HL-60/S4 (cell line): ENCODE data around the gene RFC2.

Source experiments
- in situ Hi-C: fragments of 300-500 bp; cut with MboI; formaldehyde crosslinking; loops from 2 replicates; pipeline ENCODE4 v1.14.3; 2022; ENCODE audit warnings: low sequenced_read_pairs

The RFC2 gene

DNA sequence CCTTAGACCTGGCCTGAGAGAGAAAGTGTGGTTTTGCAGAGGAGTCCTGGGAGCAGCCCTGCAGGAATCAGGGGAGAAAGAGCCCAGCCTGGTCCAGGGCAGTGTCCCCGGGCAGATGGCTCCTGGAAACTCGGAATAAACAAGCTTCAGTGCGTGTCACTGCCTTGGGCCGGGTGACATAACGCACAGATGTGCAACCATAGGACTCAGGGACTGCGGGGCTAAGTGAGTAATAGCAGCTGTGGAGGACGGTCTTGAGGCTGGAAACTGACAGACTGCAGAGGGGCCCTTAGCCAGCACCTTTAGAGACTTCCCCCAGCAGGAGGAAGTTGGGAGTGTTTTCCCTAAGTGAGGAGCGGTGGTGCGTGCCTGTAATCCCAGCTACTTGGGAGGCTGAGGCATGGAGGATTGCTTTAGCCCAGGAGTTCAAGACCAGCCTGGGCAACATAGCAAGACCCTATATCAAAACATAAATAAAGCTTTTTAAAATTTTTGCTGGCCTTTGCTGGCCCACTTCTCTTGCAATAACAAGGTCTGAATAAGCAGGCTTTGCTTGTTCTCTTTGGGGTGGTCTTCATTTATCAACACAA lies 29.8 kb upstream of the RFC2 start:
- in situ Hi-C loops: no loop called here

- in situ Hi-C loops: no loop called here
These were observed 28.7 kb upstream of the RFC2 start for GRCh38 chr7:74282748-74283459.

DNA sequence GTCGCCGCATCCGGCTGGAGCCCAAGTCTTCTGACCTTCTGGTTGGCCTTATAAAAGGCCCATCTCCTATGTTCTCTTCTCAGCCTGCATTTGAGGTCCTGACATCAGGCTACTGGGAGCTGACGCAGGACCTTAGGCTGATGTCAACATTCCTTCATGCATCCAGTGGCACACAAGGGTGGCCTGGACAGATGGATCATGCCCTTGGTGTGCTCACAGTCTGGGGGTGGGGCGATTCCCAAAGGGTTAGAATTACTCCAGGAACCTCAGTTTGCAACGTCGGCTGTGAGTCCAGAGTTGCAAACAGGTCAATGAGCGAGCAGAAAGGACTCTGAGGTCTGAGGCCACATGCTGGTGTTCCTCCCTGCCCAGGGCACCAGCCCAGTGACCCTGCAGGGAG lies 26.8 kb upstream of the RFC2 start:
- in situ Hi-C loops: no loop called here

GRCh38 chr7:74277636-74278035 lies 23.4 kb upstream of the RFC2 start:
- in situ Hi-C loops: no loop called here

DNA sequence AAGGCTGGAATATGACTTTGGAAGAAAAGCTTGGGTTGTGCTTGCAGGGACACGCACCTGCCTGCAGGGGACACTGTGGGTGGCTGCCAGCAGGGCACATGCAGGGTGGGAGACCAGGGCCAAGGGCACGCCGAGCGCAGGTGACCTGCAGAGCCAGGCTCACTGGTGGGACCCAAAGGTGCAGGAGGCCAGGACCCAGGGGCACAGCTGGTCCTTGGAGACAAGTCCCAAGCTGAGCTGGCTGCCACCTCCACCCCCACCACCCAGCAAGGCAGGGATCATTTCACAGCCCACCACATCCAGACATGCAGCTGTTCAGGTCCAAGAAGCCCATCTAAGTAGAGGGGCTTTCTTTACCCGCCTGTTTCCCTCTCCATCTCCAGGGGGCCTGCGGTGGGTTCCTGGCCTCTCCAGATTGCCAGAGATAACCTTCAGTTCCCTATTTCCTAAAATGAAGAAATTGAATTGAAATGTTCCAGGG lies 21.2 kb upstream of the RFC2 start:
- in situ Hi-C loops: no loop called here

DNA sequence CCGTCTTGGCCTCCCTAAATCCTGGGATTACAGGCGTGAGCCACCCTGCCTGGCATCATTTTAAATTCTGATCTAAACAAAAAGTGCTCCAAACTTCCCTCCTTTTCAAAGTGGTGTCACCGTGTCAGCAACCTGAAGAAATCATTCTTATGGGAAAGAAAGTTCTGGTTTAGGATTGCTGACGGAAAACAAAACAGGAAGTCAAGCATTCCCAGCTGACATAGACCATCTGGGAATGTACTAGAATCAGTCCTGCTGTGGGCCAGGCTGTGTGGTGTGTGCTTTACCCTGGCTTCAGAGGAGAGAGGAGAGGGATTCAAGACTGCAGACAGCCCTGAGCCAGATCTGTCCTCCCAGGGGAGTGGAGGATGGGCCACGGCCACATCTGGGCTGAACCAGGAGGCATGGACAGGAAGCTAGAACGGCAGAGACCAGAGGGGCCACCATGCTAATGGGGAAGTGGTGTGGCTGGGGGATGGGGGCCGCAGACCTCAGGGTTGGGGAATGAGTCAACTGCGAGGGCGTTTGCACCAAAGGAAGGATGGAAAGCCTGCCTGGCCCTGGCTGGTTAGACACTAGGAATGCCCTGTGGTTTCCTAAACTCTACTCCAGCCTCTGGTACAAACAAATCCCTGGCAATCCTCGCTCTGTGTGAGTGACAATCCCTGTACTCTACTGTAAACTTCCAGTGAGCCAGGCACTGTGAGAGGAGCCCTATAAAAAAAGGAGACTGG lies 18.3 kb upstream of the RFC2 start:
- in situ Hi-C loops: no loop called here

DNA sequence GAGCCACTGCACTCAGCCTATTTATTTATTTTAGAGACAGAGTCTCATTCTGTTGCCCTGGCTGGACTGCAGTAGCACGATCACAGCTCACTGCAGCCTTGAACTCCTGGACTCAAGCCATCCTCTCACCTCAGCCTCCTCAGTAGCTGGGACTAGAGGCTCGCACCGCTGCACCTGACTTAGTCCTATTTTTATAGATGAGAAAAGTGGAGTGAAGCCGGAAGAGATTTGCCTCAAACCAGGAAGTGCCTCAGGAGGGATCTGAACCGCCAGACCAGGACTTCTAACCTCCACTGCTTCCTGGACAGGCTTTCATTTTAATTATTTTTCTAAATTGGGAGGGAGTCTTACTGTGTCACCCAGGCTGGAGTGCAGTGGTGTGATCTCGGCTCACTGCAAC lies 17.5 kb upstream of the RFC2 start:
- in situ Hi-C loops: no loop called here

GRCh38 chr7:74269757-74270277 lies 15.6 kb upstream of the RFC2 start:
- in situ Hi-C loops: no loop called here

DNA sequence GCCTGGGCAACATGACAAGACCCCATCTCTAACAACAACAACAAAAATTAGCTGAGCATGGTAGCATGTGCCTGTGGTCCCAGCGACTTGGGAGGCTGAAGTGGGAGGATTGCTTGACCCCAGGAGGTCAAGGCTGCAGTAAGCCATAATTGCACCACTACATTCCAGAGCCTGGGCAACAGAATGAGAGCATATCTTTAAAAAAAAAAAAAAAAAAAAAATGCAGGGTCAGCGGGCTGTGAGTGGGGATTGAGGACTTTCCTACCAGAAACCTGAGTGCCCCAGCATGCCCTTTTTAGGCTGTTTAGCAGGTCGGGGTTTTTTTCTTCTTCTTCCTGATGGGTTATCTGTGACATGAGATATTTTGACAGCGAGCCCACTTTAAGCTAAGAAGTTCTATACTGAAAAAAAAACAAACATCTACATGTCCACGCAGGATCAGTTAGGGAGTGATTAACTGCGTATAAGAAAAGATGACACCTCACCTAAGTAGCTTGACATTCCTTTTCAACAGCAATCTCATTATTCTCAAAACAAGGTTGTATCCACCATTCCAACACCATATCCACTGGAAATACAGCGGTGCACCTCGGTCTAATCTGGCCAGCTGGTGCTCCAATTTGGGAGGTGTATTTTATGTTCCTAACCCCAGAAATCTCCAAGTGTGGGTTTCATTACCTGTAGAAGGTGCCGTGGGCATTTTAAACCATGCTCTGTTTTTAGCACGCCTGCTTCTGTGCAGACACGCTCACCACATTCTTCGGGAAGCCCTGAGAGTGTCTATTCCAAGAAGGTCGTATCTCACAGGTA lies 13.8 kb upstream of the RFC2 start:
- in situ Hi-C loops: no loop called here

DNA sequence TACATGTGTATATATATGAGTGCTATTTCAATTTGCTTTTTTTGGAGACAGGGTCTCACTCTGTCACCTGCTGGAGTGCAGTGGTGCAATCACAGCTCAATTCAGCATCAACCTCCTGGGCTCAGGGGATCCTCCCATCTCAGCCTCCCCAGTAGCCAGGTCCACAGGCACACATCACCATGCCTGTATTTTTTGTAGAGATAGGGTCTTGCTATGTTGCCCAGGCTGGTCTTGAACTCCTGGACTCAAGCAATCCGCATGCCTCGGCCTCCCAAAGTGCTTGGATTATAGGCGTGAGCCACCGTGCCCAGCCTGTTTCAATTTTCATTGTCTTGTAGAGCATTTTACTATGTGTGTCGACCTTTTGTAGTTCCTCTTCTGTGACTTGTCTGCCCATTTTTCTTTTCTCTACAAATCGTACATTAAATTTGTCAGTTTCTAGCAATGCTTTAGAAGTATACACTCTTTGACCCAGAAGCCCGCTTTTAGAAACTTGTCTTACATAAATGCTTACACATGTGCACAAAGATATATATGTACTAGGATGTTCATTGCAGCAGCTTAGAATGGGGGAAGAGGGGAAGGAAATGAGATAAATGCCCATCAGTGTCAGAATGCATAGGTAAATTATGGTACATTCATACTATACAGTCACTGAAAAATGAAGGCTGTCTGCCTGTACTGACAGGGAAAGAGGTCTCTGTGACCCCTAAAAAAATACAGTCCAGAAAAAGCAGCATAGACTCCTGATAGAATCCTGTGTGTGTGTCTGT lies 12.2 kb upstream of the RFC2 start:
- in situ Hi-C loops: no loop called here

DNA sequence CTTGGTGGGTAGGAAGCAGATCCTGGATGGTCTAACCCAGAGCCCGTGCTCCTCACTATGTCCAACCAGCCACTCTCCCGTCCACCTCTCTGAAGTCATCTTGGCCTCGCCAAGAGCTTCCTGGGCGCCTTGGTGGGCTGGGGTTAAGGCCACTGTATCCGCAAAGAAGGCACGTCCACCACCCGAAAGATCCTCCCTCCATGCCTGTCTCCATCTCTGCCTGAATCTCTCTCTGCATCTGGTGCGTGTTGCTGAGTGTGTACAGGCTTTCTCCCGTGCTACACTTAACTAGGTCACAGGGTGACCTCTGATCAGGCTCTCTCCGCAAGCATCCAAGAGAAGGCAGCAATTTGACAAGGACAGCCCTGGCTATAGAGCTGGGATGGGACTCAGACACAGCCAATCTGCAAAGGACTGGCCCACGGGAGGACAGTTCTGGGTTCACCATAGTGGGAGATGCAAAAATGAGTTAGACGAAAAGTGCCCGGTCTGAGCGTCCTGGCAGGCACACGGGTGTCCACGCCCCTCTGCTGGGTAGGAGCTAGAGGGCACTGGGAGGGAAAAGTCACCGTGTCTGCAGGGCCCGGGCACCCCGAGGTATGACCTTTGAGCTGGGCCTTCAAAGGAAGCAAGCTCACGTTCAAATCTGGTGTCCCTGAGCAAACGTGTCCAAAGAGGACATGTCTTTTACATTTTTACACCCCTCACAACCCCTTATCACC lies 9.4 kb upstream of the RFC2 start:
- in situ Hi-C loops: no loop called here

DNA sequence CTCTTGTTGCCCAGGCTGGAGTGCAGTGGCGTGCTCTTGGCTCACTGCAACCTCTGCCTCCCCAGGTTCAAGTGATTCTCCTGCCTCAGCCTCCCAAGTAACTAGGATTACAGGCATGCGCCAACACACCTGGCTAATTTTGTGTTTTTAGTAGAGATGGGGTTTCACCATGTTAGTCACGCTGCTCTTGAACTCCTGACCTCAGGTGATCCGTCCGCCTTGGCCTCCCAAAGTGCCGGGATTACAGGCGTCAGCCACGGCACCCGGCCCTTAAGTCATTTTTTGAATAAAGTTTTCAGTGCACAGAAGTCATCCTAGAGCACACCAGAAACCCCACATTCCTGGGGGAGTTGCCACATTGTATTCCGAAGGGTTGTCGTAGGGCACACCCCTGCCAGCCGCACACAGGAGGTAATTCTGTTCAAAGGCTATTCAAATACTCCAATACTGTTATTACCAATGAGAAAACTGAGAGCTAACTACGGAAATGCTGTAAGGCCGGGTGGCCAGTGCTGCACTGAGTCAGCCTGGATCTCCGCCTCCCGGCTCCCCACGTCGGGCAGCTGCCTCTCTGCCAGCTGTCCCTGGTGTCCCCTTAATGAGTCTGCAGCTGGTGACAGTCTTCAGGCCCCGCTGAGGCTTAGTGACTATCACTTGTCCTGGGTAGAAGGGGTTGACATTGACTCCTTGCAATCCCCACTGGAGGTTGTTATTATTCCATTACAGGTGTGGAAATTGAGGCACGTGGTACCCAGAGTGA lies 8.6 kb upstream of the RFC2 start:
- in situ Hi-C loops: no loop called here

DNA sequence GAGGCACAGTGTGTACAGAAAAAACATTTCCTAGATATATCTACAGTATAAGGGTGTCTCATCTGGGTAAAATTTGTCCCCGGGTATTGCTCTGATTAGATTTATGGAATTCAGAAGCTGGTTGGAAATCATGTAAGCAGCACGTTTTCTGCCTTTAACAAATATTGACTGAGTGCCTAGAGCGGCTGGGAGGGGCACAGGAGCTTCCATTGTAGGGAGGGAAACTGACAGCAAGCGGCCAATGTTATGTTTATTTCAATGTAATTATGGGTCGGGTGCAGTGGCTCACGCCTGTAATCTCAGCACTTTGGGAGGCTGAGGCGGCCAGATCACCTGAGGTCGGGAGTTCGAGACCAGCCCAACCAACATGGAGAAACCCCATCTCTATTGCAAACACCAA lies 4.4 kb upstream of the RFC2 start:
- in situ Hi-C loops: loop anchor here (10.0 kb wide), 1 partner anchor 136 kb away; no protein-coding TSS in a partner anchor

DNA sequence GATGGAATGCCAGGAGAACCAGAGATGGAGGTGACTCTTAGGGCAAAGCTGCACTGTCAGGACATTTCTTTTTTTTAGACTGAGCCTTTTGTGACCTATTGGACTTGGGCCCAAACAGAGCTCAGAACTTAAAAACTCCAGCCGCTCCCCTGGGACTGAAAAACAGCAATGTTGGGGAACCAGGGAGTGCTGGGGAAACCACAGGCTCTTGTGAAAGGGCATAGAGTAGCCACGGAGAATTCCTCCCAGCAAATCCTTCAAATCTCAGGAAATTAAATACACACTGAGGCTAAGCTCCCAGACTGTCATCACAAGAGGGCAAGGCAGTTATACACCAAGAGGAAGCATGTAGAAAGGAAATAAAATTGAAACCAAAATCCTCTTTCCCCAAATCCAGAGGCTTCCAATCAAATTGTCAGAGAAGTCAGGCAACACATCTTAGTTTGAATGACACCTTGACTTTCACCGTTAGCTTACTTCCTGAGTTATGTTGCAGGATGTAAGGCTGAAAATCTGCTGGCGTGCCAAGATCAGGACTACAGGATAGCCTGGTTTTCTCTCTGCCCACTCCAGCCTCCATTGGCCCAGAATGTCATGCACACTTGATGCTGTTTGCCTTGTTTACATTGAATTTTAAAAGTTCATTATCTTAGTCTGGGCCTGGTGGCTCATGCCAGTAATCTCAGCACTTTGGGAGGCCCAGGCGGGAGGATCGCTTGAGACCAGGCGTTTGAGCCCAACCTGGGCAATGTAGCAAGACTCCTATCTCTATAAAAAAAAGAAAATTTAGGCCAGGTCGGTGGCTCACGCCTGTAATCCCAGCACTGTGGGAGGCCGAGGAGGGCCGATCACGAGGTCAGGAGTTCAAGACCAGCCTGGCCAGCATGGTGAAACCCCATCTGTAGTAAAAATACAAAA lies 2.6 kb upstream of the RFC2 start:
- in situ Hi-C loops: loop anchor here (10.0 kb wide), 1 partner anchor 138 kb away; no protein-coding TSS in a partner anchor

GRCh38 chr7:74255461-74255860 lies 1.3 kb upstream of the RFC2 start:
- in situ Hi-C loops: loop anchor here (10.0 kb wide), 1 partner anchor 139 kb away; no protein-coding TSS in a partner anchor

GRCh38 chr7:74254858-74255379 lies 720 bp upstream of the RFC2 start:
- in situ Hi-C loops: loop anchor here (10.0 kb wide), 1 partner anchor 140 kb away; no protein-coding TSS in a partner anchor

GRCh38 chr7:74253835-74254128 lies 417 bp downstream of the RFC2 start:
- in situ Hi-C loops: loop anchor here (10.0 kb wide), 1 partner anchor 141 kb away; no protein-coding TSS in a partner anchor
